ENCODE results near the gene GPR39.

DNA sequence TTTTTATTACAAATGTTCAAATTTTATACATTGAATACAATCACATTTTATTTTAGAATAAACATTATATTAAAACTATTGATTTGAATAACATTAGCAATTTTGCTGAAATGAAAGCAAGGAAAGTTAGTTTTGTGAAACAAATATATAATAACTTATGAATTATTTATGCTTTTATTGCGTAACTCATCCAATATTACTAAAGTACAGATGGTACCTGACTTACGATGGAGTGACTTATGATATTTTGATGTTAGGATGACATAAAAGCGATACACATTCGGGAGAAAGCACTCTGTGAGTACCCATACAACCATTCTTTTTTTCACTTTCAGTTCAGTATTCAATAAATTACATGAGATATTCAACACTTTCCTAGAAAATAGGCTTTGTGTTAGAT lies 26.5 kb downstream of the GPR39 start:
- TF ChIP-seq, protein P1, sequence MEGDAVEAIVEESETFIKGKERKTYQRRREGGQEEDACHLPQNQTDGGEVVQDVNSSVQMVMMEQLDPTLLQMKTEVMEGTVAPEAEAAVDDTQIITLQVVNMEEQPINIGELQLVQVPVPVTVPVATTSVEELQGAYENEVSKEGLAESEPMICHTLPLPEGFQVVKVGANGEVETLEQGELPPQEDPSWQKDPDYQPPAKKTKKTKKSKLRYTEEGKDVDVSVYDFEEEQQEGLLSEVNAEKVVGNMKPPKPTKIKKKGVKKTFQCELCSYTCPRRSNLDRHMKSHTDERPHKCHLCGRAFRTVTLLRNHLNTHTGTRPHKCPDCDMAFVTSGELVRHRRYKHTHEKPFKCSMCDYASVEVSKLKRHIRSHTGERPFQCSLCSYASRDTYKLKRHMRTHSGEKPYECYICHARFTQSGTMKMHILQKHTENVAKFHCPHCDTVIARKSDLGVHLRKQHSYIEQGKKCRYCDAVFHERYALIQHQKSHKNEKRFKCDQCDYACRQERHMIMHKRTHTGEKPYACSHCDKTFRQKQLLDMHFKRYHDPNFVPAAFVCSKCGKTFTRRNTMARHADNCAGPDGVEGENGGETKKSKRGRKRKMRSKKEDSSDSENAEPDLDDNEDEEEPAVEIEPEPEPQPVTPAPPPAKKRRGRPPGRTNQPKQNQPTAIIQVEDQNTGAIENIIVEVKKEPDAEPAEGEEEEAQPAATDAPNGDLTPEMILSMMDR (IDR thresholded peaks at IDR 0.05): no peak
- TF ChIP-seq EP300 (IDR thresholded peaks at IDR 0.05) (no peak), POLR2A (IDR thresholded peaks at IDR 0.05) (no peak), POLR2AphosphoS5 (IDR thresholded peaks at IDR 0.05) (no peak)
